Upper lobe of left lung (tissue), 4 donors: Measurements from ENCODE around the gene CNOT3.

ENCODE experiments used
- CTCF ChIP-seq, 6 experiments: fragments of 450-650 bp in 4 of 6; fragments of 200-600 bp in 2 of 6; sonication (generic) in 2 of 6; IDR thresholded peaks; one replicate each; pipeline ENCODE4 v1.5.1; 2016 to 2019; ENCODE audit warnings: antibody characterized with exemption in 6 of 6
- POLR2AphosphoS5 ChIP-seq, 2 donors: sonication (generic); formaldehyde crosslinking; IDR thresholded peaks; one replicate each; pipeline ENCODE4 v1.5.1; 2017; ENCODE audit warnings: antibody characterized with exemption in 2 of 2

- TF ChIP-seq CTCF (IDR thresholded peaks at IDR 0.05) = no peak
- TF ChIP-seq POLR2AphosphoS5 (IDR thresholded peaks at IDR 0.05) = no peak
Observed at GRCh38 chr19:54114340-54115108, 23.0 kb upstream of the CNOT3 start.
